HUES6 (cell line): Measurements from ENCODE around the gene PHACTR1.

ENCODE experiments used
- H3K27ac ChIP-seq: 2 replicates; pipeline ENCODE4 v1.7.0; 2013; ENCODE audit warnings: low read depth, mild to moderate bottlenecking, low read length, inconsistent platforms
- H3K27me3 ChIP-seq: 2 replicates; pipeline ENCODE4 v1.6.1; 2013; ENCODE audit warnings: low read length; ENCODE audit not compliant: control insufficient read depth, insufficient read depth
- H3K36me3 ChIP-seq: 2 replicates; pipeline ENCODE4 v1.6.1; 2013; ENCODE audit warnings: low read length; ENCODE audit not compliant: control insufficient read depth, insufficient read depth
- H3K4me1 ChIP-seq: 2 replicates; pipeline ENCODE4 v1.6.1; 2013; ENCODE audit warnings: low read length; ENCODE audit not compliant: control insufficient read depth, insufficient read depth
- H3K4me3 ChIP-seq: 2 replicates; pipeline ENCODE4 v1.5.1; 2013; ENCODE audit warnings: low read depth, low read length
- H3K9ac ChIP-seq: one replicate; pipeline ENCODE4 v1.6.1; 2013; ENCODE audit warnings: mild to moderate bottlenecking, low read length
- H3K9me3 ChIP-seq: 2 replicates; pipeline ENCODE4 v1.6.1; 2013; ENCODE audit warnings: low read depth, low read length; ENCODE audit not compliant: control insufficient read depth, insufficient read depth

PHACTR1 gene

DNA sequence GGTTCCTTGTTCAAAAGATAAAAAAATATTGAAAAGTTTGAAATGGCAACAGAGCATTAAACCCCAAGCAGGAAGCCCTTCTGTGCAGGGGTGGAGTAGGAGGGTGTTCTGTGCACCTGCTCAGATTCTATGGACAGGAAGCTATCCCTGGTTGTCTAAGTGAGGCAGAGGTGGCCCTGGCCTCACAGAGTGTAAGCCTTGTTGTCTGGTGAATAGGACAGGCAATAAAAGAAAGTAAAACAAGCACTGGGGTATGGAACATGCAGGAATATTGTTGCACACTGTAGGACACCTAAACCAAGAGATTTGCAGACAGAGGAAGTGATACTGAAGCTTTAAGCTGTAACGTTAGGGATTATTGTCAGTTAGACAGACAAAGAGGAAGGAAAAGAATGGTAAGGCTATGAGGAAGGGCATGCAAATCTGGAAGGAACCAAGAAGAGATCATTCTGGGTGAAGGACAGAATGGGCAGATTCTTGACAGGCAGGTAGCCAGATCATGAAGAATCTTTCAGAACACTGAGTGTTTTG is 545.0 kb downstream of the PHACTR1 start:
- Histone ChIP-seq H3K36me3 (no peaks in the 10 kb centered on the region; the same call in 1 of the 2 replicates), H3K9ac (no peak overlapping the region), H3K27ac (no peak overlapping the region), H3K4me1 (peaks cover 10% of the 10 kb centered on the region), H3K27me3 (no peaks in the 10 kb centered on the region), H3K4me3 (no peak overlapping the region), H3K9me3 (peaks cover 13% of the 10 kb centered on the region)

DNA sequence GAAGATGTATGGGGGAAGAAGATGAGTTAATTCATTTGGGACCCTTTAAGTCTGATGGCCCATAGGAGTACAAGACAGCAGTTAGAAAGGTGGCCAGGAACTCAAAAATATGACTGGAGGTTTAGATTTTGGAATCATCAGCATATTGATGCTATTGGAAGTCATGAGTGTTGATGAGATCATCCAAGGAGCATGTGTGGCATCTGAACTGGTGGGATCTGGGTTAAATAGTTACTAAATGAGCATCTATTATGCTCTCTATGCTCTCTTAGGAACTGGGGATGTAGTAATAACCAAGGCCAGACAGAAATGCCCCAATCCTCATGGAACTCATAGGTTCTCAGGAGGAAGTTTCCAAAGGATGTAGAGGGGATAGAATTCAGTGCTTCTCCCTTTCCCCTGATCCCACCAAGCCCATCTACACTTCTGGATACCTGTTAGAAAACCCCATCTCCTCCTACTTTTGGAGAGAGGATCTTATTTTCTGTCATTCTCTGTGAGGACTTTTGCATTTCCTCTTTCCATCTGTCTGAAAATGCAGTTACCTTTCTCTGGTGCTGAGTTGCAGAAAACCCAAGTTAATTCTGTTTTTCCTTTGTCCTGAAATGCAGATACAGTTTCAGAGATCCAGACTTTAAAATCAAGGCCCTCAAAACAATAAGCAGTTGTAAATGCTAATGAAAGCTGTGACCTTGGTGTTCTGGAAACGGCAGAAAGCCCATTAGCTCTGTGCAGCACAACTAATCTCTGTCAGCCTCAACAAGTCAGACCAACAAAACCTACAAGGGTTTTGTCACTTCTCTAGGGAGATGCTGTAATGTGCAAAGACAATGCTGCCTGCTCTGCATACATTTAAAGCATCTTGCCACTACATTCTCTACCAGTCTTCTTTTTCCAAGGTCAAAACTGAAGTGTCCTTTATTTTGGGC is 546.0 kb downstream of the PHACTR1 start:
- Histone ChIP-seq H3K4me3 (no peak overlapping the region), H3K27ac (no peak overlapping the region), H3K36me3 (no peaks in the 10 kb centered on the region), H3K4me1 (peaks cover 10% of the 10 kb centered on the region), H3K27me3 (no peaks in the 10 kb centered on the region), H3K9ac (no peak overlapping the region), H3K9me3 (peaks cover 4% of the 10 kb centered on the region)

DNA sequence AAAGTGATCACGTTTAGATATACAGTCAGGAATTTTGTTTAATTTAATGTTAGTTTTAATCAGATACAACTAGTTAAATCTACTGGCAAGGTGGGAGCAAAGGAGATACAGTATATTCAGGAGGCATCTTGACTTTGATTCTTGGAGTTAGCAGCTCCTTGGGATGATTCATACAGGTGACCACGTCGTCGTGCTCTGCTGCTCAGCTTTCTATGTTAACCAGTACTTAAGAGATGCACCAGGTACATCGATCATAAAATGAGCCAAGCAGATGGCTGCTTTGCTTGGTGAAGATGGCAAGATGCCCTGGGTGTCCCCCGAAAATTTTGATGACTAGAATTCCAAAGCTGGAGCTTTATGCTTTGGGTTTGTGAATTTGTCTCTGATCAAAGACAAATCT is 547.1 kb downstream of the PHACTR1 start:
- Histone ChIP-seq H3K27me3 (no peaks in the 10 kb centered on the region), H3K4me3 (no peak overlapping the region), H3K27ac (no peak overlapping the region), H3K4me1 (peaks cover 11% of the 10 kb centered on the region), H3K9ac (no peak overlapping the region), H3K36me3 (no peaks in the 10 kb centered on the region), H3K9me3 (peaks cover 3% of the 10 kb centered on the region; the same call in 1 of the 2 replicates)

DNA sequence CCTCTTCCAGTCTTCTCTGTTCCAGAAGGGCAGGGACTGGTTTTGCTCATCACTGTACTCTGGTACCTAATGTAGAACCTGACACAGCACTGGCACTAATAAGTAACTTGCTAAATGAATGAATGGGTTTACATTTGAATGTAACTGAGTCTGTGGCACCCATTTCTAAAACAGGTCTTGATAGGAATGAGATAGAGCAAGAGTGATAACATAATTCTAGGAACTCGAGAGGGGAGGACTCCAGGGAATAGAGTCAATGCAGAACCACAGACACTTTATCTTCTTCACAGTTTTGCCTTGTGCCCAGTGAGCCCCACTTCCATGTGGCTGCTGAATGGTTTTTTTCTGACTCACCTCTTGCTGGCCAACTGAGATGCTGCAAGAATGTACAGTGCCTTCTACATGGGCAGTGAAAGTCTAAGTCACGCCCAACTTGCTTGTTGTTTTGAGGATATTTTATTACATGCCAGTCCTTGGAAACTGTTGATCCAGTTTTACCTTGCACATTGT is 550.6 kb downstream of the PHACTR1 start:
- Histone ChIP-seq H3K27me3 (no peaks in the 10 kb centered on the region), H3K36me3 (no peaks in the 10 kb centered on the region), H3K4me3 (no peak overlapping the region), H3K4me1 (peaks cover 14% of the 10 kb centered on the region), H3K9ac (no peak overlapping the region), H3K27ac (no peak overlapping the region), H3K9me3 (peaks cover 3% of the 10 kb centered on the region; the same call in 1 of the 2 replicates)

DNA sequence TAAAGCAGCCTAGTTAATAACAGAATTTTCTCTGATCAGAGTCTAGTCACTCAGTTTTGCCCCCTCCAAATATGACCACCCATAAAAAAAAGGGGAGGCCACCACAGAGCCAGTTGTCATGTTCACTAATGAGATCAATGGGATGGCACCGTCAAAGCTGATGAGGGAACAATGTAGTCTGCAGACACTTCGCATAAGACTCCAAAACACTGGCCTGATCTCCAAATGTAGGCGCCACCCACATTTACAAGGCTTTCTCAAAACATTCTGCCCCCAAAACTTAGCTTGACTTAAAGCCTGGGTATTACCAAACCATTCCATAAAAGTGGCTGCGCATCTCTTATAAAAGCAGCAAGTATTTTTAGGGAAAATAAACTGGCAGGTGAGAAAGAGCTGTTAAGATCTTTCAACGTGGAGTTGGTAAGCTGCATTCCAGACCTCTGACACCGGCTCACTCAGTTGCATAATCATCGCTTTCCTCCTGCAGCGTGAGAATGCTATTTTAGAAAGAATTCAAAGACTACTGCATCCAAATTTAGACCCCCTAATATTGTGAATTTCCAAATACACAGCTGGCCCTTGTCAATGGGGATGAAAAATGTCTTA is 552.4 kb downstream of the PHACTR1 start:
- Histone ChIP-seq H3K4me1 (peaks cover 17% of the 10 kb centered on the region), H3K9me3 (peaks cover 3% of the 10 kb centered on the region; the same call in 1 of the 2 replicates), H3K27me3 (no peaks in the 10 kb centered on the region), H3K9ac (no peak overlapping the region), H3K27ac (no peak overlapping the region), H3K36me3 (no peaks in the 10 kb centered on the region), H3K4me3 (no peak overlapping the region)

DNA sequence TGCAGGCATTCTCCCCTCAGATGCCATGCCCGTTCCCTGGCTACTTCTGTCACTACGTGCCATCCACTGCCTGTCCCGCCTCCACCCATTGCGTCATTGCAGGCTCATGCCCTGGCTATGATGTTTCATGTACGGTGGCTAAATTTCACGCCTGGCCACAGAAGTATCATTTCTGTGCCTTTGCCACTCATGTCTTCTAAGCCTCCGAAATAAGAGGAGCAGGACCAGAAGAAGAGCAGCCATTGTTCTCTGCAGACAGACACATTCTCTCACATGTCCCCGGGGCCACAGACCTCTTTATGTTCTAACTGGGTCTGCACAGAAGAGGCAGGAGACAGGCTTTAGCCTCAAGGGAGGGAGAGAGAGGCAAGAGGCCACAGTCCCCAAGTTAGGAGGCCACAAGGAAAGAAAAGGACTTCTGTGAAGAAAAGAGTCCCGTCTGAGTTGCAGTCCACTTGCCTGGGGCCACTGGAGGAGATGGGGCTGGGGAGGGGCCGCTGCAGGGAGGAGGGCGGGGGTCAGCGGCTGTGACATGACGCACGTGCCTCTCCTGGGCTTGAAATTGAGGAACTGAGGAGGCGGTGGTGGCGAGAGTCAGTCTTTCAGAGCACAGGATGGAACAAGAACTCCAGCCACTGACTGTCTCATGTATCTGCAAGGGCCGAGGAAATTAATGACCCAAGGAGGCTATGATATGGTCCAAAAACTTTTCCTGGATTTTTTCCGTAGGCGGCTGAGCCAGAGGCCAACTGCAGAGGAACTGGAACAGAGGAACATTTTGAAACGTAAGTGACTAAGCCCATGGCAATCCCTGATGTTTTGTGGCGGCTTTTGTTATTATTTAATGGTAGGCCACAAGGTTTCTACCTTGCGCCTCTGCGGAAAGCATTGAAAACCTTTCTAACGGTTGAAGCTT is 555.8 kb downstream of the PHACTR1 start:
- Histone ChIP-seq H3K9ac (no peak overlapping the region), H3K27ac (no peak overlapping the region), H3K4me3 (no peak overlapping the region), H3K36me3 (no peaks in the 10 kb centered on the region), H3K9me3 (no peaks in the 10 kb centered on the region), H3K27me3 (no peaks in the 10 kb centered on the region), H3K4me1 (peaks cover 17% of the 10 kb centered on the region)

DNA sequence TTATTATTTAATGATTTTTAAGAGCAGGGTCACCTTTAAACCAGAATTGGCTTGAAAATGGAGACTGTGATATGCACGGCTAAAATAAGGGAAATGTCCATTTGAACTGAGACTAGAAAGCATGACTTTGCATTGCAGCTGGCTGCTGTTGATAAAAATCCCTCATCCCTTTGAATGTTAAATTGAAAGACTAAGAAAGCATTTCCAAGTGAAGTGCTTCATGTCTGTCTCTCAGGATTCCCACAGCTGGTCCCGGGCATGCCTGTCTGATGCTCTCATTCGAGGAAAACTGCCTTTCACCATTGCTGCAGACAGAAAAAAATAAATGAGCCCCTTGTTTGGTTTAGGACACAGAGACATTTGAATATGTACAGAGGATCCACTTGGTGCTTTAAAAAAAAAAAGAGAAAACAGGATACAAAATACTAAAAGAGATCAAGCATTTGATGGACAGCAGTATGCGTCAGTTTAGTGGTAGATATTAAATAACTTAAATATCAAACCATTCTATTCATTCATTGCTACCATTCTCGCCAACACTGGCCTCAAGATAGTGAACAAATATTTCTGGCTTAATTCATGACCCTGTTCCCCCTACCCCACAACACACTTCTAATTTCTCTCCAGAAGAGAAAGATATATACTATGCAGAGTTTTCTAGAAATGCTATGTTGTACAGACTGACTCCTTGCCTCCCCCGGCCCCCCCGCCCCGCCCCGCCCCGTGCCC is 556.8 kb downstream of the PHACTR1 start:
- no peak overlapping the region for H3K4me3 ChIP-seq
- no peaks in the 10 kb centered on the region for H3K9me3 ChIP-seq
- H3K36me3 ChIP-seq: no peaks in the 10 kb centered on the region
- H3K4me1 ChIP-seq: peaks cover 17% of the 10 kb centered on the region
- H3K9ac ChIP-seq: no peak overlapping the region
- H3K27ac ChIP-seq: no peak overlapping the region
- no peaks in the 10 kb centered on the region for H3K27me3 ChIP-seq

DNA sequence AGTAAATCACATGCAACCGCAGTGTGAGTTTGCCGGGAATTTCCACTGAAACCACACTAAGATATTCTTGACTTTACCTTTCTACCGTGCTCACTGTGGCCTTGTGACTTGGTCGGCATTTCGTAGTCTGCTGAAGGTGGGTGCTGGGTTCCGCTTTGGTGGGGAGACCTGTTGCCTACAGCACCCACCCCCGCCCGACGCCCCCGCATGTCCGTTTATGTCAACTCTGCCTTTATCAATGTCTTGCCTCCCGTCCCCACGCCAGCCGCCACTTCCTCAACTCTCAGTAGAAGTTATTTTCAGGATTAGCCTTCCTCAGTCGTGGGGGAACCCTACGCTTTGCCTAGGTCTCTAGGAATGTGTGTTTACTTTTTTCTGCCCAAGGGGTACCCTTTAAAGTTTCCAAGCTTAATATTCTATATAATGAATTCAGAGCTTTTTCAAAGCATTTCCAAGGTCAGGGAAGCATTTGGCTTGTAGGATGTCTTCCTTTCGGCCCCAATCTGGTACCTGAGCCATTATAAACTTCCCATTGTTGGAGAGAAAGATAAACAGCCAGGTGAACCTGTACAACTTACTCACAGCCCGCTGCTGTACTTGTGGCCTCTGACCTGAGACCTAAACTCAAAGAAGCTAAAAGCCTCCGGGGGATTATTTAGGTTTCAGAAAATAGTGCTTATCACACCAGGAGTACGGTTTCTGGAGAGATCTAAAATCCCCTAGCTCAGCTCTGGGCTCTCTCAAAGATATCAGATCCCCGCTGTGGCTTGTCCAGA is 557.6 kb downstream of the PHACTR1 start:
- peaks cover 11% of the 10 kb centered on the region for H3K4me1 ChIP-seq
- H3K9me3 ChIP-seq: no peaks in the 10 kb centered on the region
- no peak overlapping the region for H3K27ac ChIP-seq
- no peaks in the 10 kb centered on the region for H3K27me3 ChIP-seq
- no peak overlapping the region for H3K4me3 ChIP-seq
- H3K36me3 ChIP-seq: no peaks in the 10 kb centered on the region
- H3K9ac ChIP-seq: no peak overlapping the region

DNA sequence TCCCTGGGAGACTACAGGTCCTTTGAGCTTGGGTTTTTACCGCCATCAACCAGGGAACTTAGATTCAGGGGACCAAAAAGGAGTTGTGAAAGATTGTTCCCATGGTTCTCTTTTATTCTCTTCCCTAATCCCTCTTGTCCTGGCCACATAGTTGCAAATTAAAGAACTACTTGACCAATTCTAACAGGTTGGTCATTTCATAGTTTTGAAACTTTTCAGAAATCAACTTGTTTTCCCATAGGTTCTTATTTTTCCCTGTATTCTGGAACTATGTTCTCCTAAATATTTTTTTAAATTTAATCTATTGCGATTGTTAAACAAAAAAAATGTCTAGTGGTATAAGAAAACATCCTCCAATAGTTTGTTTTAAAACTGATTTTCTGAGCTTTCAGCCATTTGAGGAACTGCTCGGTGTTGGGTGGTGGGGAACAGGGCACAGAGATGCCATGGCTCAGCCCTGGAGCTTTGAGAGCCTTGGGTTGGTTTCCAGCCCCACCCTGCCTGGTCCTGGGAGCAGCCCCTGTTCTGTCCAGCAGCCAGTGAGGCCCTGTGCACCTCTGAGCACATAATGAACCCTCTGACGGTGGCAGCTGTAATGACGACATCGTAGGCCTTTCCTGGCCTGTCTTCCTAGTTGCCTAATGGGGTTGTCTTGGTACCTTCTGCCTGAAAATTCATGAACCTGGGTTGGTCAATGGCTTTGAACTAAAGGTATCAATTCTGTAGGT is 558.3 kb downstream of the PHACTR1 start:
- H3K9me3 ChIP-seq: no peaks in the 10 kb centered on the region
- H3K4me1 ChIP-seq: peaks cover 8% of the 10 kb centered on the region
- no peaks in the 10 kb centered on the region for H3K27me3 ChIP-seq
- no peaks in the 10 kb centered on the region for H3K36me3 ChIP-seq
- H3K9ac ChIP-seq: no peak overlapping the region
- no peak overlapping the region for H3K4me3 ChIP-seq
- no peak overlapping the region for H3K27ac ChIP-seq
